GM12892 (cell line): ENCODE results near the gene GID8.

Experiments
- POLR2A ChIP-seq: IDR thresholded peaks from 2 replicates; pipeline ENCODE4 v1.6.1; 2011; ENCODE audit warnings: low read depth, low read length, control low read depth
- TAF1 ChIP-seq: IDR thresholded peaks from 2 replicates; pipeline ENCODE4 v1.6.1; 2011; ENCODE audit warnings: low read depth, mild to moderate bottlenecking, control low read depth, low read length, borderline replicate concordance

DNA sequence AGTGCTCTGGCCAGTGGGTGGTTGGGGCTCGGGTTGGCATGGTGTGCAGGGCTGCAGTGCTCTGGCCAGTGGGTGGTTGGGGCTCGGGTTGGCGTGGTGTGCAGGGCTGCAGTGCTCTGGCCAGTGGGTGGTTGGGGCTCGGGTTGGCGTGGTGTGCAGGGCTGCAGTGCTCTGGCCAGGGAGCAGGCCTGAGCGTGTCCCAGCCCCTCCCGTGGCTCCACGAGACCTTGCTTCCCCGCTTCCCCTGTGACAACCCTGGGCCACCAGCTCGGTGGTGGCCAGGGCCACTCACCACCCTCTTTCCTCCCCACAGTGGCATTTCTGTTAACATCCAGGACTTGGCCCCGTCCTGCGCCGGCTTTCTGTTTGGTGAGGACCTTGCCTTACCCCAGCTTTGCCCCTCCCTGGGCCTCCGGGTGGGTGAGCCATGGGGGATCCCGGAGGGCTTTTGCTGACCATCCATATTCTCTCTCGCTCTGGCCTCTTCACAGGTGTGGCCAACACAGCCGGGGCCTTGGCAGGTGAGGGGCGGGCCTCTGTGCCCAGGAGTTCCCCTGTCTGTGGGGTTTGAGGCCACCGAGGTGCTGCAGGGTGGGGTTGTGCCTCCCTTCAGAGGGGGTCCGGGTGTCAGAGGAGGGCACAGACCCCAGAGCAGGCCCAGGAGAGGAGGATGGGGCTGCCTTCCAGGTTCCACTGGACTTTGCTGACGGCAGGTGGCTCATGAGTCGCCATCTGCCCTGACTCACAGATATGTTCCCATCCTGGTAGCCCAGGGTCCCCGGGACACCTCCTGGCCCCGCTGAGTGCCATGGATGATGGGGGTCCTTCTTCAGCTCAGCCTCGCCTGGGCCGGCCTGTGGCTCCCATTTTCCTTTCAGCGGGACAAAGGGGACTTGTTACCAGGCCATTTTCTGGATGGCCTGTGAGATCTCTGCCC, 28.5 kb downstream of the GID8 start:
- TF ChIP-seq TAF1 (no peak), POLR2A (no peak)
